Measurements from ENCODE around the gene TMEM150B. TPM values are rescaled to one million over a fixed set of nuclear protein-coding genes. Genes with fewer than 3 reads are reported as not detected.

The TMEM150B gene
- total RNA-seq, 2 experiments from 2014 or later: not detected

GRCh38 chr19:55368701-55369563 lies 43.8 kb upstream of the TMEM150B start:
- Histone ChIP-seq H3K4me3 (ENCODE audit: low read depth, low read length, poor library complexity, severe bottlenecking) (no peak overlapping the region), H4K20me1 (ENCODE audit: insufficient read depth, low read length) (no peaks in the 10 kb centered on the region), H3K9me3 (ENCODE audit: low read length) (no peaks in the 10 kb centered on the region), H3K27ac (ENCODE audit: low read depth, low read length, poor library complexity, severe bottlenecking) (no peak overlapping the region), H3K79me2 (ENCODE audit: insufficient read depth, low read depth, low read length) (no peaks in the 10 kb centered on the region), H2AFZ (ENCODE audit: low read length) (no peak overlapping the region), H3K9me2 (ENCODE audit: insufficient read depth, low read length) (no peaks in the 10 kb centered on the region), H3K36me3 (ENCODE audit: insufficient read depth, low read length) (no peaks in the 10 kb centered on the region), H3K4me1 (ENCODE audit: insufficient read depth, low read length, poor library complexity, severe bottlenecking) (no peaks in the 10 kb centered on the region), H3K4me2 (ENCODE audit: low read length) (no peak overlapping the region)
- ChIA-PET POLR2A (interaction anchor here (0.6 kb wide), 1 partner anchor 9 kb away, joined by 6 read pairs; no protein-coding TSS in a partner anchor), CTCF (ENCODE audit: unreplicated experiment) (no interaction called here)
- intact Hi-C loops (cut with micrococcal nuclease; ENCODE audit: unreplicated experiment): no loop called here
- TF ChIP-seq, protein P1, sequence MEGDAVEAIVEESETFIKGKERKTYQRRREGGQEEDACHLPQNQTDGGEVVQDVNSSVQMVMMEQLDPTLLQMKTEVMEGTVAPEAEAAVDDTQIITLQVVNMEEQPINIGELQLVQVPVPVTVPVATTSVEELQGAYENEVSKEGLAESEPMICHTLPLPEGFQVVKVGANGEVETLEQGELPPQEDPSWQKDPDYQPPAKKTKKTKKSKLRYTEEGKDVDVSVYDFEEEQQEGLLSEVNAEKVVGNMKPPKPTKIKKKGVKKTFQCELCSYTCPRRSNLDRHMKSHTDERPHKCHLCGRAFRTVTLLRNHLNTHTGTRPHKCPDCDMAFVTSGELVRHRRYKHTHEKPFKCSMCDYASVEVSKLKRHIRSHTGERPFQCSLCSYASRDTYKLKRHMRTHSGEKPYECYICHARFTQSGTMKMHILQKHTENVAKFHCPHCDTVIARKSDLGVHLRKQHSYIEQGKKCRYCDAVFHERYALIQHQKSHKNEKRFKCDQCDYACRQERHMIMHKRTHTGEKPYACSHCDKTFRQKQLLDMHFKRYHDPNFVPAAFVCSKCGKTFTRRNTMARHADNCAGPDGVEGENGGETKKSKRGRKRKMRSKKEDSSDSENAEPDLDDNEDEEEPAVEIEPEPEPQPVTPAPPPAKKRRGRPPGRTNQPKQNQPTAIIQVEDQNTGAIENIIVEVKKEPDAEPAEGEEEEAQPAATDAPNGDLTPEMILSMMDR (conservative IDR thresholded peaks at IDR 0.05; ENCODE audit: low read length): no peak
- no peak for TF ChIP-seq EZH2phosphoT487 (IDR thresholded peaks at IDR 0.05; ENCODE audit: borderline replicate concordance, low read depth, low read length)
- BruUV-seq (replicated peaks): no TSS peak
- no peak for DNase-seq (ENCODE audit: low spot score)

DNA sequence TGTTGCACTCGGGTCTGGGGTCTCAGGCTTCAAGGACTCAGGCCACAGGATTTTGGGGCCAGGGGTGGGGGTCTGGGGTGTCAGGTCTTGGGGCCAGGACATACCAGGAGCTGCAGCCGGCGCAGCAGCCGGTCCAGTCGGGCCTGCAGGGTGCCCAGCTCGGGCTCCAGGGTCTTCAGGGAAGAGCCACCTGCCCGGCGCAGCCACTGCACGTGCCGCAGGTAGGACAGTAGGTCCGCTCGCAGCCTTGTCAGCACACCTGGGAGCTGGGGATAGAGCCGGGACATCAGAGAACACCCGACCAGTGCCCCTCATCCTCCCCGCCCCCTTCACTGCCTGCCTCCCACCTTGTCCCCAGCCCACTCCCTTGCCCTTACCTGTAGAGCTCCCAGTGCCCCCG lies 43.0 kb upstream of the TMEM150B start:
- Histone ChIP-seq H3K4me3 (ENCODE audit: low read depth, low read length, poor library complexity, severe bottlenecking) (no peak overlapping the region), H3K36me3 (ENCODE audit: insufficient read depth, low read length) (no peaks in the 10 kb centered on the region), H4K20me1 (ENCODE audit: insufficient read depth, low read length) (no peaks in the 10 kb centered on the region), H3K27ac (ENCODE audit: low read depth, low read length, poor library complexity, severe bottlenecking) (no peak overlapping the region), H3K4me1 (ENCODE audit: insufficient read depth, low read length, poor library complexity, severe bottlenecking) (no peaks in the 10 kb centered on the region), H3K4me2 (ENCODE audit: low read length) (no peak overlapping the region), H2AFZ (ENCODE audit: low read length) (no peak overlapping the region), H3K9me3 (ENCODE audit: low read length) (no peaks in the 10 kb centered on the region), H3K79me2 (ENCODE audit: insufficient read depth, low read depth, low read length) (no peaks in the 10 kb centered on the region), H3K9me2 (ENCODE audit: insufficient read depth, low read length) (no peaks in the 10 kb centered on the region)
- intact Hi-C loops (cut with micrococcal nuclease; ENCODE audit: unreplicated experiment): no loop called here
- ChIA-PET CTCF (ENCODE audit: unreplicated experiment) (no interaction called here), POLR2A (no interaction called here)
- TF ChIP-seq EZH2phosphoT487 (IDR thresholded peaks at IDR 0.05; ENCODE audit: borderline replicate concordance, low read depth, low read length): no peak
- TF ChIP-seq, protein P1 (conservative IDR thresholded peaks at IDR 0.05; ENCODE audit: low read length): no peak
- BruUV-seq (replicated peaks): no TSS peak
- DNase-seq (ENCODE audit: low spot score): no peak

- Histone ChIP-seq H3K36me3 (ENCODE audit: insufficient read depth, low read length) (no peaks in the 10 kb centered on the region), H3K79me2 (ENCODE audit: insufficient read depth, low read depth, low read length) (no peaks in the 10 kb centered on the region), H3K27ac (ENCODE audit: low read depth, low read length, poor library complexity, severe bottlenecking) (no peak overlapping the region), H4K20me1 (ENCODE audit: insufficient read depth, low read length) (no peaks in the 10 kb centered on the region), H3K9me2 (ENCODE audit: insufficient read depth, low read length) (no peaks in the 10 kb centered on the region), H3K4me1 (ENCODE audit: insufficient read depth, low read length, poor library complexity, severe bottlenecking) (no peaks in the 10 kb centered on the region), H3K4me2 (ENCODE audit: low read length) (no peak overlapping the region), H3K9me3 (ENCODE audit: low read length) (no peaks in the 10 kb centered on the region), H2AFZ (ENCODE audit: low read length) (no peak overlapping the region), H3K4me3 (ENCODE audit: low read depth, low read length, poor library complexity, severe bottlenecking) (no peak overlapping the region)
- no peak for TF ChIP-seq EZH2phosphoT487 (IDR thresholded peaks at IDR 0.05; ENCODE audit: borderline replicate concordance, low read depth, low read length)
- TF ChIP-seq, protein P1 (conservative IDR thresholded peaks at IDR 0.05; ENCODE audit: low read length): no peak
- intact Hi-C loops (cut with micrococcal nuclease; ENCODE audit: unreplicated experiment): no loop called here
- POLR2A ChIA-PET: no interaction called here
- no peak for DNase-seq (ENCODE audit: low spot score)
- no TSS peak for BruUV-seq (replicated peaks)
- CTCF ChIA-PET (ENCODE audit: unreplicated experiment): no interaction called here
Measured at GRCh38 chr19:55366790-55367189, 41.6 kb upstream of the TMEM150B start.
